Fibroblast of upper back skin (primary cell): ENCODE data around the gene POU3F1.

Source experiments
- DNase-seq: peaks from one replicate; pipeline ENCODE4 v3.0.0-alpha.2; 2013

POU3F1 gene

DNA sequence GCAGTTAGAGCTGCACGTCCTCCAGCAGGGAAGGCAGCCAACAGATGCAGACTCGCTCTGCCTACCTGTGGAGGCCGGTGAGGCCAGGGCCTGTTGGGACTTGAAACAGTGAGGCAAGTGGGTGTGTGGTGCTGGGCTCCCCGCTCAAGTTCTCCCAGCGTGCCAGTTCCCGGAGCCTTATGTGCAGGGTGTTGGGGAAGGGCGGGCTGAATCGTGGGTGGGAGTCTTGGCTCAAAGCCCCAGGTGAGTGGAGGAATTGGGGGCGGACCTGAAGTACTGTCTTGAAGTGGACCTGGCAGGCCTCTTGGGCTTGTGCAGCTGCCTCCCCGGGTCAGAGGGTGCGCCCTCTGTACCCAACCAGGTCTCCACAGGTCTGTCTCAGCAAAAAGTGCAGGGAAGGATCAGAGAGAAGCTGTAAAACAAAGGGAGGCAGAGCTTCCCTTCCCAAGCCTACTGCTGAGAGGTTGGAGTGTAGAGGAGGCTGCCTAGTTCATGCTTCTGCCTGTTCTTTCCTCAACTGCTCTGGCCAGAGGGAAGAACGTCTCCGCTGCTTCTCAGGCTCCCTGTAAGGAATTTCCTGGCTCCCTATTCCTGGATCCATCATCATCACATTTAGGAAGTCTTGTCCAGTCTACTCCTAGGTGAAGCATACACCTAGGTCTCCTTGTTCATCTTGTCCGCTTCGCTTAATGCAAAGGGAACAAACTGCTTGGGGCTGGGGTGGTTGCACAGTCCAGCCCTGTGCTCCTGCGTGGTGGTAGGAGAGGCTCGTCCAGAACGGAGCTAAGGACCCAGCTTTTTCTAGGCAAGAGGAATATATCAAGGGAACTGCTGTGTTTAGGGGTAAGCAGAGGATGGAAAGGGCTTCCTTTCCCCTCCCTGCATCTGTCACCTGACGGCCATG, 19.1 kb downstream of the POU3F1 start:
- no peak for DNase-seq

GRCh38 chr1:38026592-38027200, 19.9 kb downstream of the POU3F1 start:
- peak; percentile 58 for DNase-seq

GRCh38 chr1:38025664-38026063, 20.9 kb downstream of the POU3F1 start:
- no peak for DNase-seq

DNA sequence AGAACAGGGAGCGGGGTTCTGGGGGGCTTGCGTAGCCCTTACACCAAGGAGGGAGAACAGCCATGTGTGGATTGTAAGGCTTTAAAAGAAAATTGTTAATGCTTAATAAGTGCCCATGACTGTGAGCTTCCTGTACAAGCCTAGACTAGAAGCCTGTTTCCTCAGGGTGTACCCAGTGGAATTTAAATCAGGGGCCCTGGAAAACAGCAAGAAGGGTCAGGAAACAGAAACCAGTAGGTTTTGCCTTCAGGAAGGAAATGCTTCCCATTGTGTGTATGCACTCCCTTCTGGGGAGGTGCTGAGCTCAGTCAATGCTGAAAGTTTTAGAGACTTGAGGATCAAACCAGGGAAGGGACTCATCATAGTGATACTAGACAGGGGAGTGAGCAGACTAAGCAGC, 21.4 kb downstream of the POU3F1 start:
- DNase-seq, result no peak

GRCh38 chr1:38022810-38023209, 23.8 kb downstream of the POU3F1 start:
- no peak for DNase-seq

DNA sequence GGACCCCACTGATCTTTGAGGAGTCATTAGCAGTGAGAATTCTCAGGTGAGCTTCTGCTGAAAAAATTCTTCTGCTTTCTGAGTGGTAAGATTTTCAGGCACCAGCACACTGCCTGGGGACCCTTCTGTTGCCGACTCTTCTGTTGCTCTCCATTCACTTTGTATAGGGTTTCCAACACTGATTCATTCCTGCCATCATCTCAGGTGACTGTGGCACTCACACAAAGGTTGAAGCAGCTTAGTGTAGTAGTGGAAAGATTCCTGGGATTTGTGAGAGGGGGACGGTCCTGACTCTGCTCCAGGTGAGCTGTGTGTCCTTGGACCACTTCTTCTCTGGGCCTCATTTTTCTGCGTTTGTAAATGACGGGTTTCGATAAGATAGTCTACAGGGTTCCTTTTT, 24.6 kb downstream of the POU3F1 start:
- DNase-seq, result no peak

DNA sequence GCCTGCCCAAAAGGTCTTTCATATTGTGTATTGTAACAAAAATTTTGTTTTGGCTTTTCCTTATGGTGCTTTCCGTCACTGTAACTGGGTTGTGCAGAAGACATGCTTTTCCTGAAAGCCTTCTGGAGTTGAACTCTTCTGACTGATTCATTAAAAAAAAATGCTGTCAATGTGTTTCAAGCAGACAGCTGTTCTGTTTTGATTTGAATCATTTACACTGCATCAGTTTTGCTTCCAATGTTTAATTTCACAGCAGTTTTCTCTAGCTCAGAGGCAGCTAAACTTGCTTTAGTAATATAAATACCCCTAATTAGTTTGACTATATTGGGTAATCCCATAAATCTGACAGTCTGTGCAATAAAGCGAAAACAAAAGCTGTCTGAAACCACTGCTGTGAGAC, 26.2 kb downstream of the POU3F1 start:
- DNase-seq, result no peak

- peak; percentile 53 for DNase-seq
Observed at GRCh38 chr1:38018864-38019343, 27.7 kb downstream of the POU3F1 start.

DNA sequence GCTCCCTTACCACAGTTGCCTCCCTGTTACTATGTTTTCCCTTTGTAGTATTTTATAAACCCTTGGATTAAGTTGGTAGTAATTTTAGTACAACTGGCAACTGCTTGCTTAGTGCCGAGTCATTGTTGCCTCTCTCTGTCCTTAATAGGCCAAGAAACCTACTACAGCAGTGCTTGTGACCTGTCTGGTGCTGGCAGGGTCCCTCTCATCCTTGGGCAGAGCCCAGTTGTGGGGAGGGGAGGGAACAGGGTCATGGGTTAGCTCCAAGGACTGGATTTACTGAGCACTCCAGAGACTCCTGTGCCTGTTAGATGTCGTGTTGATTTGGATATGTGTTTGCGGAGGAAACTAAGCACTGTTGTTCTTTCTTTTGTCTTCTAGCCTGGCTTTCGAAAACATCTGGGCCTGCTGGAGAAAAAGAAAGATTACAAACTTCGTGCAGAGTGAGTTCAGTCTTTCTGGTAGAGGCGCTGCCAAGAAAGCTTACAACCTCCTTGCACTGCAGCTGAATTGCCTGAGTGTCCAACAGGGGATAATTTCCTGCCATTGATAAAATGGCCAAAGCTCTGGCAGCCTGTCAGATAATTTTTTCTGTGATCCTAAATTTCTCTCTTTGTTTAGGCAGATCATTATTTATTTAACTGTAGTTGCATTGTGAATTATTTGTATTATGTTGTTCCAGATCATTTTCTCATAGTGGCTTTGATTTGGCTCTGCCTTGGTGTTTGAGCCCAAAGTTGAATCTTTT, 30.4 kb downstream of the POU3F1 start:
- DNase-seq, result no peak

DNA sequence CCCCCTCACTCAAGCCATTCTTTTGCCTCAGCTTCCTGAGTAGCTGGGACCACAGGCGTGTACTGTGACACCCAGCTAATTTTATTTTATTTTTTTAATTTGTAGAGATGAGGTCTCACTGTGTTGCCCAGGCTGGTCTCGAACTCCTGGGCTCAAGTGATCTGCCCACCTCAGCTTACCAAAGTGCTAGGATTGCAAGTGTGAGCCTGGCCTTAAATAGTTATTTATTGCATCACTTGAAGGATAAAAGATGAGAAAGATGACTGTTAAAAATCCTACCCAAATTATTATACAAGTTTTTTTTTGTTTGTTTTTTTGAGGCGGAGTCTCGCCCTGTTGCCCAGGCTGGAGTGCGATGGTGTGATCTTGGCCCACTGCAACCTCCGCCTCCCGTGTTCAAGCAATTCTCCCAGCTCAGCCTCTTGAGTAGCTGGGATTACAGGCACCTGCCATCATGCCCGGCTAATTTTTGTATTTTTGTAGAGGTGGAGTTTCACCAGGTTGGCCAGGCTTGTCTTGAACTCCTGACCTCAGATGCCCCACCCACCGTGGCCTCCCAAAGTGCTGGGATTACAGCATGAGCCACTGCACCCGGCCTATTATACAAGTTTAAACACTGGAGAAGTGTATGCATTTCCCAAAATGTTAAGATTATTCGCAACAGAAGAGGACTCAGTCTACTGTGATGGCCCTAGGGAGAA, 31.7 kb downstream of the POU3F1 start:
- no peak for DNase-seq

DNA sequence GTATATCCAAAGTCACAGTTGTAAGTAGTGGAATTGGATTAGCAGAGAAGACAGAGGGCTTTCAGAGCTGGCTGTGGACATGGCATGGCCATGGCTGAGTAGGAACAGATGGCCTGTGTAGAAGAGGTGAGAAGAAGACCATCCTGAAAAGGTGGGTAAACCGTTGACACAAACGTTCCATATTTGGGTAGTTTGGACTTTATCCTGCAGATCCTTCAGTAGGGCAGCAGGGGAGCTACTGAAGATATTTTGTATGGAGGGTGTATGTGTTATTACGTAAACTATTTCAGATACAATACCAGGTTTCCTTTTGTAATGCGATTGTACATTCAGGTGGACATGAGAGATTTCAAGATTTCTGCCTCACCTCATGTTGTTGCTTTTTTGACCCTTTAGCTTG, 32.4 kb downstream of the POU3F1 start:
- no peak for DNase-seq

DNA sequence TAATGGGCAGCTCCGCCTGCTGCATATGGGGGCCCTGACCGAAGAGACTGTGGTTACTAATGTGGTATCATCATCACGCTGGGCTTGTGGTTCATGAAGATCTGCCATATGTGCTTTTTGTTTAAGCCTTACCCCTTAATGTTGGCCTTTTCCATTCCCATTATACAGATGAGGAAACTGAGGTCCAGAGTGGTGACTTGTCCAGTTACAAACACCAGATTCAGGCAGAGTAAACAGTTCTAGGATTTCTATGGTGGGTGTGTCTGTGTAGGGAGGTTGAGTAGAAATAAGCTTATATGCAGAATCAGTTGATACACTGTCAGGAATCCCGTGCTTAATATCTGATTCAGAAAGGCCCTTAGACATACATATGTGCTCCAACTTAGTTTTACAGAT, 33.4 kb downstream of the POU3F1 start:
- no peak for DNase-seq

- peak; percentile 99 for DNase-seq
Observed at GRCh38 chr1:38012363-38013226, 34.0 kb downstream of the POU3F1 start, which contains the start of gene UTP11. Gene UTP11, plus strand, starts transcription at chr1:38012734. Its CDS starts 69 bp downstream, at chr1:38012803.

DNA sequence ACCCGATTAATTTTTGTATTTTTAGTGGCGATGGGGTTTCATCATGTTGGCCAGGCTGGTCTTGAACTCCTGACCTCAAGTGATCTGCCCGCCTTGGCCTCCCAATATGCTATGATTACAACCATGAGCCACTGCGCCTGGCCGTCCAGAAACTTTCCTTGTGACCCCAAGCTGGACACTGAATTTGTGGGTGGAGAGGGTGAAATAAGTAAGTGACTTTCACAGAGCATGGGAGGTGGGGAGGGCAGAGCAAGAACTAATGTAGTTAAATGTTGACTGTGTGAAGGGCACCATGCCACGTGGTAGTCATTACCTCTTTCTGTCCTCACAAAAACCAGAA, 36.8 kb downstream of the POU3F1 start:
- DNase-seq, result no peak

DNA sequence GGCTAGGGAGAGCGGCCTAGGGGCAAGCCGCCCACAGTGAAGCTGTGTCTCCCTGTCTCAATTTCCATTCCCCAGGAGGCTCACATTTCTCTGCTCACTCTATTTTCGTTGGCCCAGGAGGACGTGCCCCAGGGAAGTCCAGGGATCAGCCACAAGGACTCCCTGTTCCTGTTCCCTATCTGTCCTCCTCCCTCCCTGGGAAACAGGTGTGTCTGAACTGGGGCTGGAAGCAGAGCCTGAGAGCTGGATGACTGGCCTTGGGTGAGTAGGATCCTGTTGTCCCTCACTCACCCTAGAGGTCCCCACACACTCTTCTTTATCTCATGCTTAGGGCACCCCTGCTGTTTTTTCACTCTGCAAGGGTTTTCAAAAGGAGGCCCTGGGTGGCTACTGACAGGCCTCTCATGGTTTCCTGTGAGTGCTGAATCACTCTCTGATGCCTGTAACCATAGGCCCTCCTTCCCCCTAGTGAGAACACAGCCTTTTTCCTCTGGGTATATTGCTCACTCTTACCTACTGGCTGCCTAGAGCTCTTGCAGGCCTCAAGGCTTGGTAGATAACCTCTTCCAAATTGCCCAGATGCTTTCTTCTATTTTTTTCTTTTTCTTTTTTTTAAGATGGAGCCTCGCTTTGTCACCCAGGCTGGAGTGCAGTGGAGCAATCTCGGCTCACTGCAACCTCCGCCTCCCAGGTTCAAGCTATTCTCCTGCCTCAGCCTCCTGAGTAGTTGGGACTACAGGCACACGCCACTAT, 37.3 kb downstream of the POU3F1 start:
- peak; percentile 81 for DNase-seq

- no peak for DNase-seq
Observed at GRCh38 chr1:38006008-38006828, 40.4 kb downstream of the POU3F1 start.

DNA sequence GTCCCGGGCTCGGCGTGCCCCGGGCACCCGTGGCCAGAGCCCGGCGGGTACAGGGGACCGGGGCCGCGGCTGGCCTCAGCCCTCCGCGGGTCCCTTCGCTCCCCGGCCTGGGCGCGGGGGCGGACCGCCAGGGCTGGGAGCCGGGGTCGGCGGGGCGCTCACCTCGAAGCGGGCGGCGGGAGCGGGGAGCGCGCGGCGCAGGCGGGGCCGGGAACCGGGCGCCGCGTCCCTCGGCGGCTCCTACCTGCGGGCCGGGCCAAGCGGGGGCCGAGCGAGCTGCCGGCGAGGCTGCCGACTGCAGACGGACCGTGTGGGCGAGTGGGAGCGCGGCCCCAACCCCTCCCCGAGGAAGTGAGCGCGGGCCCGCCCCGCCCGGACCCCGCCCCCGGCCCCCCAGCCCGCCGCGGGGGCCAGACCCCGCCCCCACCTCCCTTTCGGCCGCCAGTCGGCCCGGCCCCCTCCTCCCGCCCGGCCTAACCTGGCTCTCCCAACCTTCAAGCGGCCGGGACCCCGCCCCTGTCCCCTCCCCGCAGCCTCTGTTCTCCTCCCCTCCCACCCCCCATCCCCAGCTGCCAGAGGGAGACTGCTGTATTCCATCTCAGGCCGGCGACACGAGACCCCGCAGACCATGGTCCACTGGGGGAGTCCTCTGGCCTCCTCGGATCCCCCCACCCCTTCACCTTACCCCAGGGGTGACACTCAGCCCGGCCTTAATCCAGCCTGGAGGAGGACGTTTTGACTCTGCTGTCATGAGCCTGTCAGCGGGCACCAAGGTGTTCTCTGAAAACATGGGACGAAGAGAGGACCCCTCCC, 41.2 kb downstream of the POU3F1 start, which contains the start of gene FHL3:
FHL3 (minus strand) TSS at position 320 of the 813 bp plus-strand sequence. CDS start 6,102 bp downstream, outside the sequence.
- peak; percentile 69 for DNase-seq

DNA sequence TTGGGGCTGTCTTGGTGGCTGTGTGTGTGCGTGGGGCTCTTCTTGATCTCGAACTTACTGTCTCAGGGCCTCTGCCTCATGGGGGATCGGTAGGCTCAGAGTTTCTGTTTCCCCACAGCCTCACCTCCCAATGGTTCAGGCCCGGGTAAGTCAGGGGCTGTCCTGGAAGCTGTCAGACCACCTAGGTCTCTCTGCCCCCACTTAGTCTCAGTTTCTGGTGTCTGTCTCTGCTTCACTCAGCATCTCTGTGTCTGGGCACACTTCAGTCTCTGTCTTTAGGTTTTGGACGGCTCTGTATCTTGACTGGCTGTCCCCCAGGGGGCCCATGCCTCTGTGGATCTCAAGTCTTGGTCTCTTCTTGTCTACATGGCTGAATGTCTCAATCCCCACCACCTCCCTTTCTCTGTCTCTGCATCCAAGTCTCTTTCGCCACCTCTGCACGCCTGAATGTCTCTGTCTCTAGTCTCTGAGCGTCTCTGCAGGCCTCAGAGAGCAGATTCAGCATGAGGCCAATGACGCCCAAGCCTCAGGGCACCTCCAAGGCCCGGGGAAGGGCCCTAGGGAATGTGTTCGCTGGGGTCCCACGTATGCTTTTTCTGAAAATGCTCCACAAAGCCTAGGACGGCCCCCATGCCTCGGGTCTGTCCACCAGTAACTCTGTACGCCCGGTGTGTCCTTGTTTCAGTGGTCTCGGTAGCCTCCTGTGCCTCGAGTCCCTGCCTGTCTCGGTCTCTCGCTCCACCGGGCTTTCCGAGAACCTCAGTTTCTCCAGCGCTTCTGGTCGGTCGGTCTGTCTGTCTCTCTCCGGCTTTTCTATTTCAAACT, 42.1 kb downstream of the POU3F1 start:
- no peak for DNase-seq
